Panc1 (cell line): Measurements from ENCODE around the gene ACADSB. TPM values are rescaled to one million over a fixed set of nuclear protein-coding genes. Genes with fewer than 3 reads are reported as not detected.

Experiments used
- ATAC-seq: fragments of 200-7000 bp; cut with Tn5 transposase; 2 replicates; pipeline ENCODE4 v1.9.1; 2020; ENCODE audit warnings: mild to moderate bottlenecking, moderate library complexity
- BruUV-seq: library from RNA; stranded (reverse); fragments of 400-500 nt; replicated peaks from 2 replicates; lab custom pipeline; 2021; lab: Mats Ljungman, UMichigan
- CTCF ChIA-PET: fragments of 300-600 bp; sonication (Branson Sonifier 250); formaldehyde crosslinking; loops from one replicate; lab custom pipeline; 2022; ENCODE audit warnings: antibody characterized with exemption; lab: Charles Lee
- POLR2A ChIA-PET: fragments of 300-600 bp; sonication (Branson Sonifier 250); formaldehyde crosslinking; loops from one replicate; lab custom pipeline; 2022; ENCODE audit warnings: antibody characterized with exemption; lab: Charles Lee
- DNase-seq: peaks from one replicate; pipeline ENCODE4 v3.0.0-alpha.2; 2010; ENCODE audit warnings: low read depth, low spot score
- H3K27ac ChIP-seq: 2 replicates; pipeline ENCODE4 v1.5.1; 2011; ENCODE audit warnings: mild to moderate bottlenecking, low read length, inconsistent platforms
- H3K27me3 ChIP-seq: fragments of 200-500 bp; sonication (Bioruptor generic); 2 replicates; pipeline ENCODE4 v1.6.0; 2014; ENCODE audit warnings: low read length, inconsistent platforms; ENCODE audit not compliant: control insufficient read depth, insufficient read depth
- H3K36me3 ChIP-seq: fragments of 200-500 bp; sonication (Bioruptor generic); 2 replicates; pipeline ENCODE4 v1.5.1; 2014; ENCODE audit warnings: inconsistent platforms, mild to moderate bottlenecking, low read length, moderate library complexity; ENCODE audit not compliant: control insufficient read depth, insufficient read depth
- H3K4me1 ChIP-seq: 2 replicates; pipeline ENCODE4 v1.5.1; 2011; ENCODE audit warnings: inconsistent platforms, mild to moderate bottlenecking, low read length, moderate library complexity; ENCODE audit not compliant: control insufficient read depth, insufficient read depth
- H3K4me3 ChIP-seq, 2 experiments: 2 replicates each; pipeline ENCODE4 v1.5.1; 2011 to 2012; ENCODE audit warnings: low read depth in 2 of 2, low read length in 2 of 2, mild to moderate bottlenecking in 2 of 2, inconsistent platforms in 1 of 2, moderate library complexity in 1 of 2
- H3K9me3 ChIP-seq: fragments of 200-500 bp; sonication (Bioruptor generic); 2 replicates; pipeline ENCODE4 v1.5.1; 2014; ENCODE audit warnings: low read depth, mild to moderate bottlenecking, inconsistent platforms, low read length, moderate library complexity; ENCODE audit not compliant: control insufficient read depth, insufficient read depth
- CTCF ChIP-seq: fragments of 450-650 bp; IDR thresholded peaks from 2 replicates; pipeline ENCODE4 v1.5.1; 2017; ENCODE audit warnings: mild to moderate bottlenecking
- POLR2AphosphoS5 ChIP-seq: IDR thresholded peaks from 2 replicates; pipeline ENCODE4 v1.6.1; 2012; ENCODE audit warnings: mild to moderate bottlenecking, low read depth, low read length, moderate library complexity
- REST ChIP-seq, 2 experiments: IDR thresholded peaks; 2 replicates each; pipeline ENCODE4 v1.6.1; 2011 to 2012; ENCODE audit warnings: low read depth in 2 of 2, control low read depth in 1 of 2, low read length in 1 of 2, mild to moderate bottlenecking in 1 of 2, moderate library complexity in 1 of 2; ENCODE audit not compliant: insufficient read depth in 1 of 2
- SIN3A ChIP-seq: IDR thresholded peaks from 2 replicates; pipeline ENCODE4 v1.6.1; 2012; ENCODE audit warnings: low read depth, mild to moderate bottlenecking, low read length, moderate library complexity, borderline replicate concordance; ENCODE audit not compliant: insufficient read depth
- TCF7L2 ChIP-seq: IDR thresholded peaks from 2 replicates; pipeline ENCODE4 v1.6.1; 2011; ENCODE audit warnings: mild to moderate bottlenecking, low read depth, low read length, inconsistent platforms
- in situ Hi-C: cut with HindIII; loops from 2 replicates; pipeline ENCODE4 v1.10.0; 2016; ENCODE audit warnings: low sequenced_read_pairs, low pct_unique_long_range_greater_than_20kb
- intact Hi-C: fragments of 100-400 bp; cut with micrococcal nuclease; formaldehyde crosslinking; loops from one replicate; pipeline ENCODE4 v1.10.0; 2022; ENCODE audit not compliant: unreplicated experiment
- total RNA-seq: library from RNA; stranded (reverse); gene quantifications from one replicate; pipeline ENCODE4 v1.2.1, GENCODE V29; 2021; ENCODE audit not compliant: unreplicated experiment

Gene ACADSB
- total RNA-seq, 1 experiment from 2014 or later, result 19.2 TPM

GRCh38 chr10:123062726-123063125 lies 53.9 kb downstream of the ACADSB start:
- in situ Hi-C loops, result no loop called here
- H3K9me3 ChIP-seq, result no peaks in the 10 kb centered on the region
- ATAC-seq (no peak), DNase-seq (no peak)
- no peak overlapping the region for H3K27ac ChIP-seq
- H3K27me3 ChIP-seq, result peaks cover 11% of the 10 kb centered on the region
- H3K4me3 ChIP-seq, result no peak overlapping the region
- H3K4me1 ChIP-seq, result no peaks in the 10 kb centered on the region
- BruUV-seq, result no TSS peak
- intact Hi-C loops, result no loop called here
- TF ChIP-seq CTCF (no peak), POLR2AphosphoS5 (no peak), SIN3A (no peak), TCF7L2 (no peak), REST (IDR thresholded peaks at IDR 0.05; ENCODE audit: insufficient read depth in 1 of 2, low read depth in 2 of 2, low read length in 1 of 2) (no peak)
- ChIA-PET CTCF (no interaction called here), POLR2A (no interaction called here)
- no peaks in the 10 kb centered on the region for H3K36me3 ChIP-seq

- POLR2A ChIA-PET, result no interaction called here
- Histone ChIP-seq H3K4me3 (no peak overlapping the region), H3K27ac (no peak overlapping the region), H3K36me3 (no peaks in the 10 kb centered on the region), H3K27me3 (peaks cover 29% of the 10 kb centered on the region), H3K4me1 (no peaks in the 10 kb centered on the region), H3K9me3 (no peaks in the 10 kb centered on the region)
- DNase-seq, result no peak
- in situ Hi-C loops (no loop called here), intact Hi-C loops (no loop called here)
- no peak for ATAC-seq
- CTCF ChIA-PET, result no interaction called here
- TF ChIP-seq POLR2AphosphoS5 (no peak), CTCF (no peak), SIN3A (no peak), TCF7L2 (no peak), REST (IDR thresholded peaks at IDR 0.05; ENCODE audit: insufficient read depth in 1 of 2, low read depth in 2 of 2, low read length in 1 of 2) (no peak)
- no TSS peak for BruUV-seq
Measured at GRCh38 chr10:123068087-123068853, 59.5 kb downstream of the ACADSB start.
